Measurements from ENCODE around the gene CYP4F11.
"Not testable (repeated sequence)": the region's sequence is repeated elsewhere in the genome, so short reads cannot be mapped to it uniquely, and the experiment has no call there.

The CYP4F11 gene

GRCh38 chr19:15885919-15886318, 48.4 kb downstream of the CYP4F11 start:
- TF ChIP-seq CTCF (IDR thresholded peaks at IDR 0.05; ENCODE audit: low read depth, low read length, missing control alignments), result no peak
- no peak for DNase-seq (ENCODE audit: low read depth)
- no peak overlapping the region for H3K4me3 ChIP-seq (ENCODE audit: low read depth, low read length)

GRCh38 chr19:15885167-15885566, 49.2 kb downstream of the CYP4F11 start:
- no peak for DNase-seq (ENCODE audit: low read depth)
- H3K4me3 ChIP-seq (ENCODE audit: low read depth, low read length), result no peak overlapping the region
- no peak for TF ChIP-seq CTCF (IDR thresholded peaks at IDR 0.05; ENCODE audit: low read depth, low read length, missing control alignments)

- not testable (repeated sequence) for DNase-seq (ENCODE audit: low read depth); H3K4me3 ChIP-seq (ENCODE audit: low read depth, low read length)
Measured at GRCh38 chr19:15883329-15883728, 51.0 kb downstream of the CYP4F11 start.

GRCh38 chr19:15874821-15875474, 59.4 kb downstream of the CYP4F11 start:
- TF ChIP-seq CTCF (IDR thresholded peaks at IDR 0.05; ENCODE audit: low read depth, low read length, missing control alignments), result no peak
- H3K4me3 ChIP-seq (ENCODE audit: low read depth, low read length), result no peak overlapping the region
- no peak for DNase-seq (ENCODE audit: low read depth)

- H3K4me3 ChIP-seq (ENCODE audit: low read depth, low read length); DNase-seq (ENCODE audit: low read depth): not testable (repeated sequence)
Measured at GRCh38 chr19:15873771-15874170, 60.6 kb downstream of the CYP4F11 start.

GRCh38 chr19:15871570-15871969, 62.8 kb downstream of the CYP4F11 start:
- H3K4me3 ChIP-seq (ENCODE audit: low read depth, low read length), result no peak overlapping the region
- no peak for TF ChIP-seq CTCF (IDR thresholded peaks at IDR 0.05; ENCODE audit: low read depth, low read length, missing control alignments)
- peak; percentile 8 for DNase-seq (ENCODE audit: low read depth)

GRCh38 chr19:15869873-15870272, 64.5 kb downstream of the CYP4F11 start:
- TF ChIP-seq CTCF (IDR thresholded peaks at IDR 0.05; ENCODE audit: low read depth, low read length, missing control alignments), result no peak
- H3K4me3 ChIP-seq (ENCODE audit: low read depth, low read length), result no peak overlapping the region
- DNase-seq (ENCODE audit: low read depth), result no peak

GRCh38 chr19:15869109-15869555, 65.2 kb downstream of the CYP4F11 start:
- DNase-seq (ENCODE audit: low read depth), result no peak
- H3K4me3 ChIP-seq (ENCODE audit: low read depth, low read length), result no peak overlapping the region
- peak; percentile 70 for TF ChIP-seq CTCF (IDR thresholded peaks at IDR 0.05; ENCODE audit: low read depth, low read length, missing control alignments)
